Iris pigment epithelial cell (primary cell): ENCODE data around the gene ARL10.

ENCODE experiments used
- DNase-seq: peaks from one replicate; pipeline ENCODE4 v3.0.0-alpha.2; 2011; ENCODE audit warnings: low read depth

Gene ARL10

GRCh38 chr5:176361437-176362232 is 3.7 kb upstream of the ARL10 start, which contains the start of gene KIAA1191:
Gene KIAA1191 (minus strand): TSS chr5:176361764. CDS start chr5:176359508, 2,256 bp downstream.
- peak; percentile 92 for DNase-seq

GRCh38 chr5:176362233-176362490 is 3.1 kb upstream of the ARL10 start:
- DNase-seq, result no peak

- peak; percentile 36 for DNase-seq
These were observed 429 bp upstream of the ARL10 start for GRCh38 chr5:176364765-176365350.

- DNase-seq, result peak; percentile 34
These were observed 1.1 kb downstream of the ARL10 start for GRCh38 chr5:176366232-176366894.

GRCh38 chr5:176368726-176369125 is 3.4 kb downstream of the ARL10 start:
- DNase-seq, result no peak

GRCh38 chr5:176369934-176370711 is 4.8 kb downstream of the ARL10 start:
- DNase-seq, result no peak

- DNase-seq, result no peak
These were observed 6.6 kb downstream of the ARL10 start for GRCh38 chr5:176371621-176372539.

- DNase-seq, result no peak
These were observed 8.0 kb downstream of the ARL10 start for GRCh38 chr5:176373100-176373818.

GRCh38 chr5:176379881-176380280 is 14.6 kb downstream of the ARL10 start:
- no peak for DNase-seq

- DNase-seq, result no peak
These were observed 16.1 kb downstream of the ARL10 start for GRCh38 chr5:176381423-176381822.

GRCh38 chr5:176381979-176382378 is 16.7 kb downstream of the ARL10 start:
- DNase-seq, result no peak

GRCh38 chr5:176382721-176383120 is 17.4 kb downstream of the ARL10 start:
- DNase-seq, result no peak

GRCh38 chr5:176383248-176383905 is 18.1 kb downstream of the ARL10 start:
- no peak for DNase-seq

- DNase-seq, result no peak
These were observed 18.7 kb downstream of the ARL10 start for GRCh38 chr5:176383961-176384360.

- DNase-seq, result no peak
These were observed 19.2 kb downstream of the ARL10 start for GRCh38 chr5:176384366-176384930.

GRCh38 chr5:176384991-176385390 is 19.7 kb downstream of the ARL10 start:
- no peak for DNase-seq

GRCh38 chr5:176386491-176386890 is 21.2 kb downstream of the ARL10 start:
- no peak for DNase-seq

- no peak for DNase-seq
These were observed 22.2 kb downstream of the ARL10 start for GRCh38 chr5:176387384-176387925.

GRCh38 chr5:176388003-176388443 is 22.7 kb downstream of the ARL10 start:
- peak; percentile 31 for DNase-seq
